Epithelial cell of proximal tubule (primary cell): ENCODE results near the gene L1CAM. TPM values are rescaled to one million over a fixed set of nuclear protein-coding genes. Genes with fewer than 3 reads are reported as not detected.

ENCODE experiments used
- DNase-seq: peaks from one replicate; pipeline ENCODE4 v3.0.0-alpha.2; 2011; ENCODE audit warnings: low read depth
- H3K4me3 ChIP-seq: 2 replicates; pipeline ENCODE4 v1.5.1; 2011; ENCODE audit warnings: low read depth, mild to moderate bottlenecking, low read length
- total RNA-seq: library from RNA; depleted of rRNA; stranded (reverse); fragments of >200 nt; gene quantifications from 2 replicates; pipeline ENCODE4 v1.2.3, GENCODE V29; 2015
- TF ChIP-seq, protein P1 (sequence below): conservative IDR thresholded peaks from 2 replicates; pipeline ENCODE4 v1.5.1; 2012; ENCODE audit warnings: low read depth, mild to moderate bottlenecking, low read length

L1CAM gene
- total RNA-seq, 1 donor from 2014 or later, result 62.1 TPM

DNA sequence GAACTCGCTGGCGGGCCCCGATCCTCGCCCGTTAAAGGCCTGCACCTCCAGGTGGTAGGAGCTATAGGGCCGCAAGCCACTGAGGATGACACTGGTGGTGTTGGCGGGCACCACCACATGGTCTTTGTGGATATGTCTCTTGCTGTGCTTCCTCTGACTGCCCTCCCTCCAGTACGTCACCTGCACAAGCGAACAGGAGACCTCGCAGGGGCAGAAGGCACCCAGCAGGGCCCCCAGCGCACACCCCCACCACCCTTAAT is 20.7 kb downstream of the L1CAM start:
- DNase-seq, result no peak
- H3K4me3 ChIP-seq, result no peak overlapping the region
- TF ChIP-seq, protein P1, sequence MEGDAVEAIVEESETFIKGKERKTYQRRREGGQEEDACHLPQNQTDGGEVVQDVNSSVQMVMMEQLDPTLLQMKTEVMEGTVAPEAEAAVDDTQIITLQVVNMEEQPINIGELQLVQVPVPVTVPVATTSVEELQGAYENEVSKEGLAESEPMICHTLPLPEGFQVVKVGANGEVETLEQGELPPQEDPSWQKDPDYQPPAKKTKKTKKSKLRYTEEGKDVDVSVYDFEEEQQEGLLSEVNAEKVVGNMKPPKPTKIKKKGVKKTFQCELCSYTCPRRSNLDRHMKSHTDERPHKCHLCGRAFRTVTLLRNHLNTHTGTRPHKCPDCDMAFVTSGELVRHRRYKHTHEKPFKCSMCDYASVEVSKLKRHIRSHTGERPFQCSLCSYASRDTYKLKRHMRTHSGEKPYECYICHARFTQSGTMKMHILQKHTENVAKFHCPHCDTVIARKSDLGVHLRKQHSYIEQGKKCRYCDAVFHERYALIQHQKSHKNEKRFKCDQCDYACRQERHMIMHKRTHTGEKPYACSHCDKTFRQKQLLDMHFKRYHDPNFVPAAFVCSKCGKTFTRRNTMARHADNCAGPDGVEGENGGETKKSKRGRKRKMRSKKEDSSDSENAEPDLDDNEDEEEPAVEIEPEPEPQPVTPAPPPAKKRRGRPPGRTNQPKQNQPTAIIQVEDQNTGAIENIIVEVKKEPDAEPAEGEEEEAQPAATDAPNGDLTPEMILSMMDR, result no peak

DNA sequence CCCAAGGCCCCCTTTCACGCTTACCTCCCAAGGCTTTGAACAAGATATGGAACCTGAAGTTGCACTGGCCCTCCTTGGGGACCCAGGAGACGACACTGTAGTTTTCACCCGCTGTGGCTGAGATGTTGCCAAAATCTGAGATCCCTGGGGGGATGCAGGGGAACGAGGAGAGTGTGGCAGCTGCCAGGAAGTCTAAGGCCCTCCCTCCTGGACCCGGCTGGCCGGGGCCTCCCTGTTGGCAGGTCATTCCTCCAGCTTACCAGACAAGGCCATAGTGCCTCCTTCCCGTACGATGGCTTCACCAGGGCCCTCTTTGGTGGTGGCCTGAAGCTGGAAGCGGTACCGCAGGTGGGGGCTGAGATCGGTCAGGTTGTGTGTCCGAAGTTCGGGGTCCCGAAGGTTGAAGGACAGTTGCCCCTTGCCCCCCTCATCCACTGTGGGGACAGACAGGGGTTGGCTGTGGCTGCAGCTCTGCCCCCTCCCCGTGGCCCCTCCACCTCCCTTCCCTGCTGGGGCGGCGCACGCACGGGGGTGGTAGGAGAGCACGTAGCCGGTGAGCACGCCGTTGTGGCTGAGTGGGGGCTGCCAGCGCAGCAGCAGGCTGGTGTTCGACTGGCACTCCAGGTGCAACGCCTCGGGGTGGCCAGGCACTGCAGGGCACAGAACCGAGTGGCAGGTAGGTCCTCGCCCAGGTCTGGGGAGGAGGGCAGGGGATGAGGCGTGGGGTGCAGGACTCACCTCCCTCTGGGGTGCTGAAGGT is 21.2 kb downstream of the L1CAM start:
- TF ChIP-seq, protein P1, result no peak
- H3K4me3 ChIP-seq, result no peak overlapping the region
- DNase-seq, result no peak

DNA sequence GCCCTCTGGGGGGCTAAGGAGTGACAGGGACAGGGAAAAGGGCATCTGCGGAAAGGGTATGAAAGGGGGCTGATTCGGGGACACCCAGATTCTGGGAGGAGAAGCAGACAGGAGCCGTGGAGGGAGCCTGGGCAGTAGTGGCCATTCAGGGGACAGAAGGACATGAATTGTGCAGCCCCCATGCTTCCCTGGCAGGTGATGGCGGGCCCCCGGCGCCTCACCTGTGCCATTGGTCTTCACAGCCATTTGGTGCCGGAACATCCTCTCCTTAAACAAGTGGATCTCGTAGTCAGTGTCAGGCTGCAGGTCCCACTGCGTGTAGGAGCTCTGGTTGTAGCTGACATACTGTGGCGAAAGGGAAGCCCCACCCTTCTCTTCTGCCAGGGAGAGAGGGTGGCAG is 21.9 kb downstream of the L1CAM start:
- no peak overlapping the region for H3K4me3 ChIP-seq
- no peak for DNase-seq
- TF ChIP-seq, protein P1, result no peak

GRCh38 chrX:153863251-153863991 is 22.6 kb downstream of the L1CAM start:
- TF ChIP-seq, protein P1, result no peak
- H3K4me3 ChIP-seq, result no peak overlapping the region
- no peak for DNase-seq

DNA sequence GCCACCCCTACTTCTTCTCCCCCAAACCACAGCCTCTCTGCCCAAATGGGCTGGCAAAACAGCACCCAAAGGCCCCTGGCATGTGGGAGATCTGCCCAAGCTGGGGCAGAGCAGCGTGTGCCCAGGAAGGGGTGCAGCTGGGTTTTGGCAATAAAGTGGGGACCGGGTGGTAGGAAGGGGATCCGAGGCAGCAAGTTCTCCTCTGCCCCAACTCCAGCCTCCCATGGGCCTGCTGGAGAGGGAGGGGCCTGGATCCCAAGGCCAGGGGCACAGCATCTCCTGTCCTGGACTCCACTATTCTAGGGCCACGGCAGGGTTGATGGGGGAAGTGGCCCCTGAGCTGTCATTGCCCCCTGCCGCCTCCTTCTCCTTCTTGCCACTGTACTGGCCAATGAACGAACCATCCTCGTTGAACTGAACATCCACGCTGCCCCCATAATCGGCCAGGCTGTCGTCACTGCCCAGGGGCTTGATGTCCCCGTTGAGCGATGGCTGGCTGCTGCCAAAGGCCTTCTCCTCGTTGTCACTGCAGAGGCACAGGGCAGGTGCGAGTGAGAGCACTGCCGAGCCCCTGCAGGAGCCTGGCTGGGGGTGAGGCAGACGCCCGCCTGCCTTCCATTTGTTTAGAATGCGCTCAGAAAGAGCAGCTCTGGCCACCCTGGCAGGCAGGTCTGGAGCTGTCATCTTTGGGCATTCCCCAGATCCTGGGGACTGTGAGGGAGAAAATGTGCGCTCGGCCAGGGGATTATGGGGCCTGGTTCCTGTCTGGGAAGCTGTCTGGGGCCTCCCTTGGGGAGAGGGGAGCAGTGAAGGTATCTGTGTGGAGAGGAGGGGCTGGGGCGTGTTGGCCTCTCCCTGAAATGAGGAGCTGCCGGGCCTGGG is 23.4 kb downstream of the L1CAM start:
- no peak for DNase-seq
- TF ChIP-seq, protein P1, result no peak
- H3K4me3 ChIP-seq, result no peak overlapping the region

GRCh38 chrX:153861733-153862310 is 24.2 kb downstream of the L1CAM start:
- no peak for DNase-seq
- TF ChIP-seq, protein P1, result no peak

More at GRCh38 chrX:153861733-153862310, 24.2 kb downstream of the L1CAM start:
- no peak overlapping the region for H3K4me3 ChIP-seq
